K562 (cell line): ENCODE data around the gene PRRT2. TPM values are rescaled to one million over a fixed set of nuclear protein-coding genes. Genes with fewer than 3 reads are reported as not detected.

Source experiments
- CSDE1 ChIP-seq, 2 experiments: fragments of 450-650 bp; IDR thresholded peaks; 2 replicates each; pipeline ENCODE4 v1.6.1; 2016; ENCODE audit warnings: mild to moderate bottlenecking in 1 of 2
- CTCFL ChIP-seq: IDR thresholded peaks from 2 replicates; pipeline ENCODE4 v1.6.1; 2011; ENCODE audit warnings: borderline replicate concordance, low read depth, mild to moderate bottlenecking, moderate library complexity, low read length; ENCODE audit not compliant: insufficient read depth, poor library complexity, severe bottlenecking
- ELF4 ChIP-seq: fragments of 450-650 bp; formaldehyde crosslinking; IDR thresholded peaks from 2 replicates; pipeline ENCODE4 v1.4.0; 2022; ENCODE audit warnings: missing genetic modification characterization
- HDAC3 ChIP-seq: fragments of 450-650 bp; IDR thresholded peaks from 2 replicates; pipeline ENCODE4 v1.6.1; 2018; ENCODE audit warnings: borderline replicate concordance, mild to moderate bottlenecking, moderate library complexity; ENCODE audit not compliant: partially characterized antibody
- HMGN3 ChIP-seq: IDR thresholded peaks from 2 replicates; pipeline ENCODE4 v1.6.1; 2011; ENCODE audit warnings: borderline replicate concordance, low read depth, mild to moderate bottlenecking, mixed read lengths, low read length; ENCODE audit not compliant: insufficient read length; ENCODE audit errors: extremely low read depth
- JUN ChIP-seq, 2 experiments: sonication (generic) in 1 of 2; formaldehyde crosslinking in 1 of 2; IDR thresholded peaks; 2 replicates each; pipeline versions ENCODE4 v1.6.1 to v1.8.0; 2012 to 2022; ENCODE audit warnings: borderline replicate concordance in 2 of 2, mild to moderate bottlenecking in 2 of 2, improper control_type of control experiment in 1 of 2, low read depth in 1 of 2, low read length in 1 of 2, missing genetic modification reagents in 1 of 2
- MBD2 ChIP-seq: sonication (generic); IDR thresholded peaks from 2 replicates; pipeline ENCODE4 v1.6.1; 2016; ENCODE audit warnings: low read depth, borderline replicate concordance
- NONO ChIP-seq, 2 experiments: fragments of 200-400 bp in 1 of 2; fragments of 450-650 bp in 1 of 2; formaldehyde crosslinking in 1 of 2; IDR thresholded peaks; 2 replicates each; pipeline ENCODE4 v1.6.1; 2017; ENCODE audit warnings: low read depth in 2 of 2, mild to moderate bottlenecking in 2 of 2, moderate library complexity in 2 of 2, low read length in 1 of 2
- NR1H2 ChIP-seq: sonication (generic); formaldehyde crosslinking; IDR thresholded peaks from 2 replicates; pipeline ENCODE4 v1.4.0; 2020; ENCODE audit warnings: mild to moderate bottlenecking, missing genetic modification reagents
- SMAD3 ChIP-seq: fragments of 450-650 bp; formaldehyde crosslinking; conservative IDR thresholded peaks from 2 replicates; pipeline ENCODE4 v1.4.0; 2020; ENCODE audit warnings: mild to moderate bottlenecking
- XRCC5 ChIP-seq: fragments of 200-400 bp; formaldehyde crosslinking; IDR thresholded peaks from 2 replicates; pipeline ENCODE4 v1.6.1; 2017; ENCODE audit warnings: low read depth, mild to moderate bottlenecking, low read length
- ZBTB17 ChIP-seq: fragments of 450-650 bp; formaldehyde crosslinking; IDR thresholded peaks from 2 replicates; pipeline ENCODE4 v1.4.0; 2020; ENCODE audit warnings: mild to moderate bottlenecking
- ZBTB8A ChIP-seq: fragments of 450-650 bp; IDR thresholded peaks from 2 replicates; pipeline ENCODE4 v1.6.1; 2018; ENCODE audit warnings: mild to moderate bottlenecking, moderate library complexity; ENCODE audit not compliant: partially characterized antibody
- ZNF175 ChIP-seq: fragments of 200-800 bp; sonication (Bioruptor generic); IDR thresholded peaks from 2 replicates; pipeline ENCODE4 v1.6.1; 2016; ENCODE audit warnings: low read depth, mild to moderate bottlenecking, missing genetic modification characterization, missing compliant biosample characterization
- ZNF311 ChIP-seq: fragments of 250-450 bp; sonication (Bioruptor Pico); IDR thresholded peaks from 2 replicates; pipeline ENCODE4 v1.4.0; 2020; ENCODE audit warnings: mild to moderate bottlenecking, moderate library complexity
- polyA plus RNA-seq, 8 experiments: library from polyadenylated mRNA; depleted of rRNA in 4 of 8; stranded (reverse) in 5 of 8; unstranded in 3 of 8; fragments of >200 nt; fragmentation: Nextera tagmentation in 2 of 8; fragmentation: Illumina TruSeq in 1 of 8; extraction: Ambion mirVana in 2 of 8; extraction: Trizol in 1 of 8; gene quantifications; 2 replicates each; pipeline versions ENCODE4 v1.2.1 to v1.2.3, GENCODE V29; 2011 to 2014; ENCODE audit warnings: inconsistent platforms in 1 of 8, missing spikeins in 1 of 8
- total RNA-seq, 7 experiments: library from RNA; depleted of rRNA in 6 of 7; stranded (reverse); fragments of >200 nt in 6 of 7; fragmentation: Illumina TruSeq in 2 of 7; extraction: Trizol in 2 of 7; gene quantifications; 2 replicates each; pipeline versions ENCODE4 v1.2.1 to v1.2.3, GENCODE V29; 2011 to 2021; ENCODE audit warnings: low replicate concordance in 1 of 7
- TF ChIP-seq, protein P1 (sequence below), 2 experiments: fragments of 150-350 bp in 1 of 2; IDR thresholded peaks; 2 replicates each; pipeline ENCODE4 v1.6.1; 2012 to 2016; ENCODE audit warnings: low read depth in 2 of 2, low read length in 2 of 2, mild to moderate bottlenecking in 1 of 2, moderate library complexity in 1 of 2
- TF ChIP-seq, protein P2 (sequence below): sonication (generic); formaldehyde crosslinking; IDR thresholded peaks from 2 replicates; pipeline ENCODE4 v1.8.1; 2023; ENCODE audit warnings: mild to moderate bottlenecking, missing genetic modification reagents

PRRT2 gene
- total and polyA plus RNA-seq, 9 of the 15 experiments (the other 6 are each of a cell fraction or from before 2014, with no cell fraction given) = 0.11 to 1.0 (median 0.42) TPM; not detected in 2

DNA sequence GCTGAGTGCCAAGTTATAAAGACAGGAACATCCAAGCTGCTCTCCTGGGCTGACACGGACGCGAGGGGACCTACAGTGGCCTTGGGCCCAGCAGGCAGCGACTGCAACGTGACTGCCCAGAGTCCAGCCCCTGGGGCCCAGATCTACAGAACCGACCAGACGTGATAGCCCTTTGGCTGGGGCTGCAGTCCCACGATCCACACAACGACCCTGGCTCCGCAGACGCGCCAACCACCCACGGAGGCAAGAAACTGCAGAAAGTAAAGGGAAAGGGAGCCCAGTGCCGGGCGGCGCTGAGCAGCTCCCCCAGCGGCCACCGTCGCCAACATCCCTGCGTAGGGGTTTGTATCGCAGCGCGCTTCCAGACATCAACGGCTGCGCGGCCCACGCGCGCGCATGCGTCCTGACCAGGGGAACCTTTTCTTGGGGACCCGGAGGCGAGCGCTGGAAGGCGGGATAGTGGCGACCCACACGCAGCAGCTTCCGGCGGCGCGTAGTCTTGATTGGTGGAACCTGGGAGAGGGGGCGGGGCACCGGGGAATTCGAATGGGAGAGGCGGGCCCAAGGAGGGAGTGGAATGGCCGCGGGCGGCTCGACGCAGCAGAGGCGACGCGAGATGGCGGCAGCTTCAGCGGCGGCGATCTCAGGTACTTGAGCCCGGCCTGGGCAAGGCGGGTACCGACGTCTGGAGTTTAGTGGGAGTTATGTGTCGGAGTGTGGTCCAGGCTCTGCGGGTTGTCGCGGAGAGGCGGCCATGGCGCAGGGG, 21.6 kb upstream of the PRRT2 start, which contains the start of gene KIF22 (continued):
- 0 out of 2 replicates have a peak, but pooled peaks have one; percentile 29 for TF ChIP-seq SMAD3
- TF ChIP-seq MBD2 = peak; percentile 67
- no peak for TF ChIP-seq ZBTB8A
- peak; percentile 86 for TF ChIP-seq HMGN3
- TF ChIP-seq ZBTB17 (CRISPR knock-in tag) = peak; percentile 46; the same call in 1 of the 2 replicates
- TF ChIP-seq CSDE1 (IDR thresholded peaks at IDR 0.05) = peak in 1 of 2 experiments; percentile 41; a peak in 1 of 4 replicates
- TF ChIP-seq ZNF175 = no peak
- TF ChIP-seq XRCC5 = peak; percentile 90
- TF ChIP-seq NONO (IDR thresholded peaks at IDR 0.05; ENCODE audit: low read depth in 2 of 2, low read length in 1 of 2) = peak in 1 of 2 experiments; percentile 42; a peak in 1 of 4 replicates
- no peak for TF ChIP-seq HDAC3
- 0 out of 2 replicates have a peak, but pooled peaks have one; percentile 15 for TF ChIP-seq JUN (IDR thresholded peaks at IDR 0.05; ENCODE audit: borderline replicate concordance, low read depth, low read length)
- no peak for TF ChIP-seq JUN (CRISPR knock-in tag; IDR thresholded peaks at IDR 0.05; ENCODE audit: borderline replicate concordance)
- TF ChIP-seq, protein P1, sequence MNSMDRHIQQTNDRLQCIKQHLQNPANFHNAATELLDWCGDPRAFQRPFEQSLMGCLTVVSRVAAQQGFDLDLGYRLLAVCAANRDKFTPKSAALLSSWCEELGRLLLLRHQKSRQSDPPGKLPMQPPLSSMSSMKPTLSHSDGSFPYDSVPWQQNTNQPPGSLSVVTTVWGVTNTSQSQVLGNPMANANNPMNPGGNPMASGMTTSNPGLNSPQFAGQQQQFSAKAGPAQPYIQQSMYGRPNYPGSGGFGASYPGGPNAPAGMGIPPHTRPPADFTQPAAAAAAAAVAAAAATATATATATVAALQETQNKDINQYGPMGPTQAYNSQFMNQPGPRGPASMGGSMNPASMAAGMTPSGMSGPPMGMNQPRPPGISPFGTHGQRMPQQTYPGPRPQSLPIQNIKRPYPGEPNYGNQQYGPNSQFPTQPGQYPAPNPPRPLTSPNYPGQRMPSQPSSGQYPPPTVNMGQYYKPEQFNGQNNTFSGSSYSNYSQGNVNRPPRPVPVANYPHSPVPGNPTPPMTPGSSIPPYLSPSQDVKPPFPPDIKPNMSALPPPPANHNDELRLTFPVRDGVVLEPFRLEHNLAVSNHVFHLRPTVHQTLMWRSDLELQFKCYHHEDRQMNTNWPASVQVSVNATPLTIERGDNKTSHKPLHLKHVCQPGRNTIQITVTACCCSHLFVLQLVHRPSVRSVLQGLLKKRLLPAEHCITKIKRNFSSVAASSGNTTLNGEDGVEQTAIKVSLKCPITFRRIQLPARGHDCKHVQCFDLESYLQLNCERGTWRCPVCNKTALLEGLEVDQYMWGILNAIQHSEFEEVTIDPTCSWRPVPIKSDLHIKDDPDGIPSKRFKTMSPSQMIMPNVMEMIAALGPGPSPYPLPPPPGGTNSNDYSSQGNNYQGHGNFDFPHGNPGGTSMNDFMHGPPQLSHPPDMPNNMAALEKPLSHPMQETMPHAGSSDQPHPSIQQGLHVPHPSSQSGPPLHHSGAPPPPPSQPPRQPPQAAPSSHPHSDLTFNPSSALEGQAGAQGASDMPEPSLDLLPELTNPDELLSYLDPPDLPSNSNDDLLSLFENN (IDR thresholded peaks at IDR 0.05; ENCODE audit: low read depth in 2 of 2, low read length in 2 of 2) = peak in 1 of 2 experiments; percentile 46; a peak in 1 of 4 replicates
- peak; percentile 53 for TF ChIP-seq CTCFL
- TF ChIP-seq ZNF311 = no peak
- TF ChIP-seq NR1H2 = peak; percentile 95; the same call in 1 of the 2 replicates
- TF ChIP-seq ELF4 (CRISPR knock-in tag) = peak; percentile 63; the same call in 1 of the 2 replicates
- TF ChIP-seq, protein P2, sequence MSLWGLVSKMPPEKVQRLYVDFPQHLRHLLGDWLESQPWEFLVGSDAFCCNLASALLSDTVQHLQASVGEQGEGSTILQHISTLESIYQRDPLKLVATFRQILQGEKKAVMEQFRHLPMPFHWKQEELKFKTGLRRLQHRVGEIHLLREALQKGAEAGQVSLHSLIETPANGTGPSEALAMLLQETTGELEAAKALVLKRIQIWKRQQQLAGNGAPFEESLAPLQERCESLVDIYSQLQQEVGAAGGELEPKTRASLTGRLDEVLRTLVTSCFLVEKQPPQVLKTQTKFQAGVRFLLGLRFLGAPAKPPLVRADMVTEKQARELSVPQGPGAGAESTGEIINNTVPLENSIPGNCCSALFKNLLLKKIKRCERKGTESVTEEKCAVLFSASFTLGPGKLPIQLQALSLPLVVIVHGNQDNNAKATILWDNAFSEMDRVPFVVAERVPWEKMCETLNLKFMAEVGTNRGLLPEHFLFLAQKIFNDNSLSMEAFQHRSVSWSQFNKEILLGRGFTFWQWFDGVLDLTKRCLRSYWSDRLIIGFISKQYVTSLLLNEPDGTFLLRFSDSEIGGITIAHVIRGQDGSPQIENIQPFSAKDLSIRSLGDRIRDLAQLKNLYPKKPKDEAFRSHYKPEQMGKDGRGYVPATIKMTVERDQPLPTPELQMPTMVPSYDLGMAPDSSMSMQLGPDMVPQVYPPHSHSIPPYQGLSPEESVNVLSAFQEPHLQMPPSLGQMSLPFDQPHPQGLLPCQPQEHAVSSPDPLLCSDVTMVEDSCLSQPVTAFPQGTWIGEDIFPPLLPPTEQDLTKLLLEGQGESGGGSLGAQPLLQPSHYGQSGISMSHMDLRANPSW = no peak
